GM23338 (cell line): ENCODE data around the gene THNSL1. TPM values are rescaled to one million over a fixed set of nuclear protein-coding genes. Genes with fewer than 3 reads are reported as not detected.

ENCODE experiments used
- ATAC-seq: fragments of 200-7000 bp; cut with Tn5 transposase; 3 replicates; pipeline ENCODE4 v1.9.1; 2020
- DNase-seq: peaks from one replicate; pipeline ENCODE4 v3.0.0-alpha.2; 2015; ENCODE audit warnings: low spot score
- H2AFZ ChIP-seq: fragments of 200-600 bp; sonication (generic); 2 replicates; pipeline ENCODE4 v1.8.0; 2016; ENCODE audit warnings: antibody characterized with exemption, mild to moderate bottlenecking, moderate library complexity
- H3F3A ChIP-seq: fragments of 200-600 bp; sonication (generic); replicated peaks from 2 replicates; pipeline ENCODE4 v1.8.0; 2017; ENCODE audit warnings: antibody characterized with exemption, mixed run types, low read depth
- H3K27ac ChIP-seq: fragments of 200-600 bp; sonication (generic); 2 replicates; pipeline ENCODE4 v1.6.1; 2016; ENCODE audit warnings: low read depth
- H3K27me3 ChIP-seq: fragments of 200-600 bp; sonication (generic); 2 replicates; pipeline ENCODE4 v1.8.0; 2016; ENCODE audit warnings: mild to moderate bottlenecking, mixed run types, moderate library complexity; ENCODE audit not compliant: insufficient read depth
- H3K36me3 ChIP-seq: fragments of 200-600 bp; sonication (generic); 2 replicates; pipeline ENCODE4 v1.8.0; 2016; ENCODE audit warnings: mild to moderate bottlenecking; ENCODE audit not compliant: insufficient read depth
- H3K4me1 ChIP-seq: fragments of 200-600 bp; sonication (generic); 2 replicates; pipeline ENCODE4 v1.8.0; 2016; ENCODE audit warnings: mild to moderate bottlenecking, moderate library complexity; ENCODE audit not compliant: insufficient read depth
- H3K4me2 ChIP-seq: fragments of 200-600 bp; sonication (generic); 2 replicates; pipeline ENCODE4 v1.7.1; 2017; ENCODE audit warnings: mixed run types
- H3K4me3 ChIP-seq: fragments of 200-600 bp; sonication (generic); 2 replicates; pipeline ENCODE4 v1.6.1; 2016; ENCODE audit warnings: mixed run types
- H3K79me2 ChIP-seq: fragments of 200-600 bp; sonication (generic); replicated peaks from 2 replicates; pipeline ENCODE4 v1.8.0; 2017; ENCODE audit warnings: mild to moderate bottlenecking; ENCODE audit not compliant: insufficient read depth
- H3K9me2 ChIP-seq: fragments of 200-600 bp; sonication (generic); 2 replicates; pipeline ENCODE4 v1.8.0; 2017; ENCODE audit not compliant: insufficient read depth
- H4K20me1 ChIP-seq: fragments of 200-600 bp; sonication (generic); replicated peaks from 2 replicates; pipeline ENCODE4 v1.8.0; 2017; ENCODE audit warnings: mild to moderate bottlenecking; ENCODE audit not compliant: insufficient read depth
- H3K27ac Mint-ChIP-seq: 2 replicates; pipeline ENCODE4 v1.8.0; 2020; ENCODE audit warnings: inconsistent platforms, mild to moderate bottlenecking, moderate library complexity, mixed read lengths
- H3K27me3 Mint-ChIP-seq: 3 replicates; pipeline ENCODE4 v1.8.0; 2022; ENCODE audit warnings: low read depth, mild to moderate bottlenecking, moderate library complexity, mixed read lengths, inconsistent platforms; ENCODE audit not compliant: insufficient read depth, poor library complexity
- H3K36me3 Mint-ChIP-seq: 3 replicates; pipeline ENCODE4 v1.8.0; 2021; ENCODE audit warnings: low read depth, mild to moderate bottlenecking, inconsistent platforms, moderate library complexity, mixed read lengths
- H3K4me1 Mint-ChIP-seq: 3 replicates; pipeline ENCODE4 v1.8.0; 2020; ENCODE audit warnings: mild to moderate bottlenecking, inconsistent platforms, mixed read lengths
- H3K4me3 Mint-ChIP-seq: 3 replicates; pipeline ENCODE4 v1.8.0; 2021; ENCODE audit warnings: moderate library complexity, mild to moderate bottlenecking, inconsistent platforms, mixed read lengths
- H3K9me3 Mint-ChIP-seq: 3 replicates; pipeline ENCODE4 v1.8.0; 2020; ENCODE audit warnings: moderate library complexity, mild to moderate bottlenecking, inconsistent platforms, mixed read lengths
- CREB1 ChIP-seq: fragments of 250-450 bp; sonication (Bioruptor Pico); IDR thresholded peaks from 2 replicates; pipeline ENCODE4 v1.5.0; 2020; ENCODE audit warnings: low read depth, mild to moderate bottlenecking, moderate library complexity
- EZH2 ChIP-seq: fragments of 200-600 bp; sonication (generic); IDR thresholded peaks from one replicate; pipeline ENCODE4 v1.8.0; 2017; ENCODE audit warnings: antibody characterized with exemption, mild to moderate bottlenecking, low read depth; ENCODE audit not compliant: unreplicated experiment
- EZH2phosphoT487 ChIP-seq: fragments of 200-600 bp; sonication (generic); IDR thresholded peaks from one replicate; pipeline ENCODE4 v1.8.1; 2018; ENCODE audit warnings: antibody characterized with exemption; ENCODE audit not compliant: unreplicated experiment
- JUNB ChIP-seq: IDR thresholded peaks from one replicate; pipeline ENCODE4 v1.6.1; 2016; ENCODE audit warnings: antibody characterized with exemption; ENCODE audit not compliant: unreplicated experiment
- NANOG ChIP-seq: IDR thresholded peaks from 2 replicates; pipeline ENCODE4 v1.6.1; 2016; ENCODE audit warnings: antibody characterized with exemption, borderline replicate concordance
- POLR2AphosphoS5 ChIP-seq: IDR thresholded peaks from 2 replicates; pipeline ENCODE4 v1.6.1; 2016; ENCODE audit warnings: antibody characterized with exemption, low read depth
- REST ChIP-seq: IDR thresholded peaks from one replicate; pipeline ENCODE4 v1.6.1; 2018; ENCODE audit warnings: antibody characterized with exemption; ENCODE audit not compliant: unreplicated experiment
- STAT1 ChIP-seq: IDR thresholded peaks from one replicate; pipeline ENCODE4 v1.6.1; 2016; ENCODE audit warnings: antibody characterized with exemption; ENCODE audit not compliant: unreplicated experiment
- ZNF114 ChIP-seq: fragments of 250-450 bp; sonication (Bioruptor Pico); IDR thresholded peaks from 2 replicates; pipeline ENCODE4 v1.5.0; 2020; ENCODE audit warnings: mild to moderate bottlenecking, moderate library complexity
- ZNF331 ChIP-seq: fragments of 250-450 bp; sonication (Bioruptor Pico); IDR thresholded peaks from 2 replicates; pipeline ENCODE4 v1.5.0; 2020; ENCODE audit warnings: low read depth, mild to moderate bottlenecking, moderate library complexity
- ZNF462 ChIP-seq: fragments of 250-450 bp; sonication (Bioruptor Pico); IDR thresholded peaks from 2 replicates; pipeline ENCODE4 v1.5.0; 2020; ENCODE audit warnings: mild to moderate bottlenecking, moderate library complexity
- polyA plus RNA-seq: library from polyadenylated mRNA; unstranded; fragments of >200 nt; fragmentation: Nextera tagmentation; extraction: Ambion mirVana; gene quantifications from 2 replicates; pipeline ENCODE4 v1.2.1, GENCODE V29; 2016
- total RNA-seq: library from RNA; depleted of rRNA; stranded (reverse); fragments of >200 nt; shearing (Covaris generic); gene quantifications from 2 replicates; pipeline ENCODE4 v1.2.3, GENCODE V29; 2014
- TF ChIP-seq, protein P1 (sequence below): IDR thresholded peaks from 2 replicates; pipeline ENCODE4 v1.6.1; 2016; ENCODE audit warnings: antibody characterized with exemption
- TF ChIP-seq, protein P2 (sequence below), 2 experiments: fragments of 200-600 bp in 1 of 2; sonication (generic) in 1 of 2; conservative IDR thresholded peaks; 2 replicates each; pipeline versions ENCODE4 v1.5.1 to v1.6.1; 2016 to 2017; ENCODE audit warnings: antibody characterized with exemption in 2 of 2, low read depth in 2 of 2, mild to moderate bottlenecking in 2 of 2, moderate library complexity in 1 of 2

THNSL1 gene
- total and polyA plus RNA-seq, 2 experiments from 2014 or later: 2.6 to 5.8 TPM

DNA sequence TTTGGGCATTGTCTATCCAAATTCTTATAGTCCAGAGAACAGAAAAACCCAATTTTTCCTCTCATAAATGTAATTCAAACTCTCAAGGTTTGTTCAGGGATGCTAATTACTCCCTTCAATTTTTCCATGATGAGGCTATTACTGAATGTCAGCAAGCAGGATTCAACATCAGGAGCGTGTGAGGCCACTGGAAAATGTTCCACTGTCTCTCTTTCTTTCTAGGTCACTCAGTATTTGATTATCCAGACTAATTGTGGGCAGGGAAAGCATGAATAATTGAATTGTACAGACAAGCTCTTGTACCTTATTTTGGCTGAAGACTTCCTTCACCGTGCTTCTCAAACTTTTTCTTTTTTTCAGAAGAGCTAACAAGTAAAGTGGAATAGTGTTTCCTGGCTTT is 30.7 kb downstream of the THNSL1 start:
- Histone ChIP-seq H3K4me2 (no peak overlapping the region), H3F3A (no peaks in the 10 kb centered on the region), H3K4me1 (no peaks in the 10 kb centered on the region), H2AFZ (no peak overlapping the region), H4K20me1 (no peaks in the 10 kb centered on the region), H3K79me2 (no peaks in the 10 kb centered on the region), H3K4me3 (no peak overlapping the region), H3K36me3 (no peaks in the 10 kb centered on the region), H3K27me3 (no peaks in the 10 kb centered on the region), H3K27ac (no peak overlapping the region), H3K9me2 (no peaks in the 10 kb centered on the region; the same call in 1 of the 2 replicates)
- ATAC-seq (no peak), DNase-seq (no peak)
- Mint-ChIP-seq H3K9me3 (no peaks in the 10 kb centered on the region; the same call in 2 of the 3 replicates), H3K27ac (no peak overlapping the region), H3K4me3 (no peak overlapping the region), H3K4me1 (no peaks in the 10 kb centered on the region), H3K27me3 (no peaks in the 10 kb centered on the region), H3K36me3 (no peaks in the 10 kb centered on the region; the same call in 2 of the 3 replicates)
- TF ChIP-seq ZNF114 (CRISPR knock-in tag) (no peak), EZH2 (no peak), ZNF462 (CRISPR knock-in tag) (no peak), EZH2phosphoT487 (no peak), STAT1 (no peak), POLR2AphosphoS5 (no peak), REST (no peak), CREB1 (CRISPR knock-in tag) (no peak), ZNF331 (CRISPR knock-in tag) (no peak), NANOG (no peak), JUNB (no peak)
- TF ChIP-seq, protein P1, sequence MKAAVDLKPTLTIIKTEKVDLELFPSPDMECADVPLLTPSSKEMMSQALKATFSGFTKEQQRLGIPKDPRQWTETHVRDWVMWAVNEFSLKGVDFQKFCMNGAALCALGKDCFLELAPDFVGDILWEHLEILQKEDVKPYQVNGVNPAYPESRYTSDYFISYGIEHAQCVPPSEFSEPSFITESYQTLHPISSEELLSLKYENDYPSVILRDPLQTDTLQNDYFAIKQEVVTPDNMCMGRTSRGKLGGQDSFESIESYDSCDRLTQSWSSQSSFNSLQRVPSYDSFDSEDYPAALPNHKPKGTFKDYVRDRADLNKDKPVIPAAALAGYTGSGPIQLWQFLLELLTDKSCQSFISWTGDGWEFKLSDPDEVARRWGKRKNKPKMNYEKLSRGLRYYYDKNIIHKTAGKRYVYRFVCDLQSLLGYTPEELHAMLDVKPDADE: no peak
- TF ChIP-seq, protein P2, sequence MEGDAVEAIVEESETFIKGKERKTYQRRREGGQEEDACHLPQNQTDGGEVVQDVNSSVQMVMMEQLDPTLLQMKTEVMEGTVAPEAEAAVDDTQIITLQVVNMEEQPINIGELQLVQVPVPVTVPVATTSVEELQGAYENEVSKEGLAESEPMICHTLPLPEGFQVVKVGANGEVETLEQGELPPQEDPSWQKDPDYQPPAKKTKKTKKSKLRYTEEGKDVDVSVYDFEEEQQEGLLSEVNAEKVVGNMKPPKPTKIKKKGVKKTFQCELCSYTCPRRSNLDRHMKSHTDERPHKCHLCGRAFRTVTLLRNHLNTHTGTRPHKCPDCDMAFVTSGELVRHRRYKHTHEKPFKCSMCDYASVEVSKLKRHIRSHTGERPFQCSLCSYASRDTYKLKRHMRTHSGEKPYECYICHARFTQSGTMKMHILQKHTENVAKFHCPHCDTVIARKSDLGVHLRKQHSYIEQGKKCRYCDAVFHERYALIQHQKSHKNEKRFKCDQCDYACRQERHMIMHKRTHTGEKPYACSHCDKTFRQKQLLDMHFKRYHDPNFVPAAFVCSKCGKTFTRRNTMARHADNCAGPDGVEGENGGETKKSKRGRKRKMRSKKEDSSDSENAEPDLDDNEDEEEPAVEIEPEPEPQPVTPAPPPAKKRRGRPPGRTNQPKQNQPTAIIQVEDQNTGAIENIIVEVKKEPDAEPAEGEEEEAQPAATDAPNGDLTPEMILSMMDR (conservative IDR thresholded peaks at IDR 0.05; ENCODE audit: low read depth in 2 of 2): no peak
